Smooth muscle cell (in vitro differentiated cells): ENCODE data around the gene MIA3. TPM values are rescaled to one million over a fixed set of nuclear protein-coding genes. Genes with fewer than 3 reads are reported as not detected.

Experiments used
- DNase-seq: peaks from one replicate; lab custom pipeline; 2025; ENCODE audit not compliant: unreplicated experiment; lab: John Stamatoyannopoulos, UW
- H2AFZ ChIP-seq: fragments of 200-600 bp; sonication (generic); 2 replicates; pipeline ENCODE4 v1.6.0; 2016; ENCODE audit warnings: antibody characterized with exemption, low read depth, mild to moderate bottlenecking
- H3F3A ChIP-seq: fragments of 200-600 bp; sonication (generic); 2 replicates; pipeline ENCODE4 v1.6.0; 2017; ENCODE audit warnings: antibody characterized with exemption, low read depth
- H3K27ac ChIP-seq: fragments of 200-600 bp; sonication (generic); 2 replicates; pipeline ENCODE4 v1.5.1; 2016; ENCODE audit warnings: low read depth, mild to moderate bottlenecking
- H3K27me3 ChIP-seq: fragments of 200-600 bp; sonication (generic); 2 replicates; pipeline ENCODE4 v1.6.1; 2016; ENCODE audit warnings: low read depth, mild to moderate bottlenecking
- H3K36me3 ChIP-seq: fragments of 200-600 bp; sonication (generic); 2 replicates; pipeline ENCODE4 v1.5.1; 2016; ENCODE audit warnings: low read depth
- H3K4me1 ChIP-seq: fragments of 200-600 bp; sonication (generic); 2 replicates; pipeline ENCODE4 v1.5.1; 2016; ENCODE audit warnings: low read depth
- H3K4me2 ChIP-seq: fragments of 200-600 bp; sonication (generic); 2 replicates; pipeline ENCODE4 v1.6.0; 2016; ENCODE audit warnings: mild to moderate bottlenecking
- H3K4me3 ChIP-seq: fragments of 200-600 bp; sonication (generic); 2 replicates; pipeline ENCODE4 v1.5.1; 2016; ENCODE audit warnings: mild to moderate bottlenecking
- H3K79me2 ChIP-seq: fragments of 200-600 bp; sonication (generic); 2 replicates; pipeline ENCODE4 v1.6.0; 2016; ENCODE audit warnings: low read depth, mild to moderate bottlenecking
- H3K9ac ChIP-seq: fragments of 200-600 bp; sonication (generic); 2 replicates; pipeline ENCODE4 v1.6.0; 2016; ENCODE audit warnings: low read depth
- H3K9me3 ChIP-seq: fragments of 200-600 bp; sonication (generic); replicated peaks from 2 replicates; pipeline ENCODE4 v1.5.1; 2016; ENCODE audit warnings: low read depth
- H4K20me1 ChIP-seq: fragments of 200-600 bp; sonication (generic); 2 replicates; pipeline ENCODE4 v1.6.0; 2016; ENCODE audit warnings: low read depth
- WGBS: methylation state at CpG from one replicate; pipeline ENCODE4 v1.1.7; 2016; ENCODE audit warnings: low lambda C conversion rate; 5-methylcytosine and 5-hydroxymethylcytosine counted together
- polyA plus RNA-seq: library from polyadenylated mRNA; unstranded; fragments of >200 nt; fragmentation: Nextera tagmentation; extraction: Ambion mirVana; gene quantifications from 2 replicates; pipeline ENCODE4 v1.2.1, GENCODE V29; 2016
- total RNA-seq: library from RNA; depleted of rRNA; stranded (reverse); fragments of >200 nt; gene quantifications from 2 replicates; pipeline ENCODE4 v1.2.3, GENCODE V29; 2014
- TF ChIP-seq, protein P1 (sequence below): fragments of 200-600 bp; sonication (generic); IDR thresholded peaks from 2 replicates; pipeline ENCODE4 v1.5.1; 2017; ENCODE audit warnings: borderline replicate concordance, mild to moderate bottlenecking, antibody characterized with exemption; ENCODE audit not compliant: insufficient read depth, poor library complexity, severe bottlenecking

MIA3 gene
- total and polyA plus RNA-seq, 2 experiments from 2014 or later: 56.8 to 64.0 TPM

DNA sequence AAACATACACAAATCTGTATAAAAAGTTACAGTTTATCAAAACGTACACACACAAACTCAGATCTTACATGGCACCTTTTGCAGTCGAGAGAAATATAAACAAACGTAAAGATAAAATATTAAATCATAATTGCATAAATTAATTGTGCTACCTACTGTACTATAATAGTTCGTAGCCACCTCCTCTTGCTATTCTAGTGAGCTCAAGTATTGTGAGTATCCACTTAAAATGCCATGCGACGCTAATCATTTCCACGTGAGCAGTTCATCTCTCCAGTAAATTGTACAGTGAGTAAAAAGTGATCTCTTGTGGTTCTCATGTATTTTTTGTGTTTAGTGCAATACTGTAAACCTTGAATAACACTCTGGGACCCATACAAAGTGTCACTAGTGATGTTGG lies 6.3 kb downstream of the MIA3 start:
- TF ChIP-seq, protein P1, sequence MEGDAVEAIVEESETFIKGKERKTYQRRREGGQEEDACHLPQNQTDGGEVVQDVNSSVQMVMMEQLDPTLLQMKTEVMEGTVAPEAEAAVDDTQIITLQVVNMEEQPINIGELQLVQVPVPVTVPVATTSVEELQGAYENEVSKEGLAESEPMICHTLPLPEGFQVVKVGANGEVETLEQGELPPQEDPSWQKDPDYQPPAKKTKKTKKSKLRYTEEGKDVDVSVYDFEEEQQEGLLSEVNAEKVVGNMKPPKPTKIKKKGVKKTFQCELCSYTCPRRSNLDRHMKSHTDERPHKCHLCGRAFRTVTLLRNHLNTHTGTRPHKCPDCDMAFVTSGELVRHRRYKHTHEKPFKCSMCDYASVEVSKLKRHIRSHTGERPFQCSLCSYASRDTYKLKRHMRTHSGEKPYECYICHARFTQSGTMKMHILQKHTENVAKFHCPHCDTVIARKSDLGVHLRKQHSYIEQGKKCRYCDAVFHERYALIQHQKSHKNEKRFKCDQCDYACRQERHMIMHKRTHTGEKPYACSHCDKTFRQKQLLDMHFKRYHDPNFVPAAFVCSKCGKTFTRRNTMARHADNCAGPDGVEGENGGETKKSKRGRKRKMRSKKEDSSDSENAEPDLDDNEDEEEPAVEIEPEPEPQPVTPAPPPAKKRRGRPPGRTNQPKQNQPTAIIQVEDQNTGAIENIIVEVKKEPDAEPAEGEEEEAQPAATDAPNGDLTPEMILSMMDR: no peak
- 93% methylated on average over 7 of the region's 7 CpGs for WGBS
- Histone ChIP-seq H3K27ac (no peak overlapping the region), H3K27me3 (no peaks in the 10 kb centered on the region), H3K4me3 (no peak overlapping the region), H3K9me3 (no peaks in the 10 kb centered on the region), H3K4me1 (peaks cover 4% of the 10 kb centered on the region), H4K20me1 (peaks cover 14% of the 10 kb centered on the region), H3K9ac (no peak overlapping the region), H3K79me2 (peaks cover 18% of the 10 kb centered on the region), H3K4me2 (no peak overlapping the region), H3K36me3 (peaks cover 11% of the 10 kb centered on the region), H3F3A (no peaks in the 10 kb centered on the region), H2AFZ (no peak overlapping the region)
- no peak for DNase-seq

DNA sequence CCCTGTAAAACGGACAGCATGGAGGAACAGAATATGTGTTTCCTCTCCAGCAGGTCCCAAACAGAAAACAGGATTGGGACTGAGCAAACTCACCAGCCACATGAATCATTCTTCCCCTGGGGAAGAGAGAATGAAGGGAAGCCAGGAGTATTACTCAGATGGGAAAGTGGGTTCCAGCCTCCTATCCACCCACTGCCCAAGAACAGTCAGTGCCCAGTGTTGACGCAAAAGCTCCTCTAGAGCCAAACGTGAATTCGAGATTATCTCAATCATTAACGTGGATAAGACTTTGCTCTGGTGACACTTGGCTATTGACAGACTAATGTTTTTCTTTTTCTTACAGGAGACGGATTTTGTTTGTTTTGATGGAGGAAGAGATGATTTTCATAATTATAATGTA lies 9.3 kb downstream of the MIA3 start:
- H2AFZ ChIP-seq: no peak overlapping the region
- no peak overlapping the region for H3K4me3 ChIP-seq
- no peak overlapping the region for H3K4me2 ChIP-seq
- H3K4me1 ChIP-seq: no peaks in the 10 kb centered on the region
- TF ChIP-seq, protein P1: no peak
- H3K79me2 ChIP-seq: no peaks in the 10 kb centered on the region
- H3K27ac ChIP-seq: no peak overlapping the region
- no peaks in the 10 kb centered on the region for H3F3A ChIP-seq
- no peaks in the 10 kb centered on the region for H3K27me3 ChIP-seq
- peaks cover 11% of the 10 kb centered on the region for H3K36me3 ChIP-seq
- WGBS: 77% methylated on average over 6 of the region's 6 CpGs
- H3K9ac ChIP-seq: no peak overlapping the region
- H4K20me1 ChIP-seq: no peaks in the 10 kb centered on the region
- no peaks in the 10 kb centered on the region for H3K9me3 ChIP-seq
- no peak for DNase-seq

DNA sequence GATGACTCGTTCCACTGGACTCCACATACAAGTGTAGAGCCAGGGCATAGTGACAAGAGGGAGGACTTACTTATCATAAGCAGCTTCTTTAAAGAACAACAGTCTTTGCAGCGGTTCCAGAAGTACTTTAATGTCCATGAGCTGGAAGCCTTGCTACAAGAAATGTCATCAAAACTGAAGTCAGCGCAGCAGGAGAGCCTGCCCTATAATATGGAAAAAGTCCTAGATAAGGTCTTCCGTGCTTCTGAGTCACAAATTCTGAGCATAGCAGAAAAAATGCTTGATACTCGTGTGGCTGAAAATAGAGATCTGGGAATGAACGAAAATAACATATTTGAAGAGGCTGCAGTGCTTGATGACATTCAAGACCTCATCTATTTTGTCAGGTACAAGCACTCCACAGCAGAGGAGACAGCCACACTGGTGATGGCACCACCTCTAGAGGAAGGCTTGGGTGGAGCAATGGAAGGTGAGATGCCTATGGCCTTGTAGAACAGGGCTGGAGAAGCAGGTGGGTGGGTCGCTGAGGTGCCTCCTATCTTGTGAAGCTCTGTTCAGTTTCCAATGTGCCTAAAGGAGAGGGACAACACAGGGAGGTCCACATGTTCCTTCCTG lies 12.1 kb downstream of the MIA3 start:
- no peaks in the 10 kb centered on the region for H3K27me3 ChIP-seq
- no peak for DNase-seq
- WGBS: 49% methylated on average over 7 of the region's 7 CpGs
- H4K20me1 ChIP-seq: no peaks in the 10 kb centered on the region
- no peaks in the 10 kb centered on the region for H3K9me3 ChIP-seq
- no peaks in the 10 kb centered on the region for H3F3A ChIP-seq
- no peaks in the 10 kb centered on the region for H3K79me2 ChIP-seq
- no peak overlapping the region for H3K9ac ChIP-seq
- H3K27ac ChIP-seq: no peak overlapping the region
- H3K36me3 ChIP-seq: peaks cover 11% of the 10 kb centered on the region
- no peak overlapping the region for H3K4me3 ChIP-seq
- peak overlapping the region; percentile 45 for H3K4me2 ChIP-seq
- no peak overlapping the region for H2AFZ ChIP-seq
- no peaks in the 10 kb centered on the region for H3K4me1 ChIP-seq
- TF ChIP-seq, protein P1: no peak

DNA sequence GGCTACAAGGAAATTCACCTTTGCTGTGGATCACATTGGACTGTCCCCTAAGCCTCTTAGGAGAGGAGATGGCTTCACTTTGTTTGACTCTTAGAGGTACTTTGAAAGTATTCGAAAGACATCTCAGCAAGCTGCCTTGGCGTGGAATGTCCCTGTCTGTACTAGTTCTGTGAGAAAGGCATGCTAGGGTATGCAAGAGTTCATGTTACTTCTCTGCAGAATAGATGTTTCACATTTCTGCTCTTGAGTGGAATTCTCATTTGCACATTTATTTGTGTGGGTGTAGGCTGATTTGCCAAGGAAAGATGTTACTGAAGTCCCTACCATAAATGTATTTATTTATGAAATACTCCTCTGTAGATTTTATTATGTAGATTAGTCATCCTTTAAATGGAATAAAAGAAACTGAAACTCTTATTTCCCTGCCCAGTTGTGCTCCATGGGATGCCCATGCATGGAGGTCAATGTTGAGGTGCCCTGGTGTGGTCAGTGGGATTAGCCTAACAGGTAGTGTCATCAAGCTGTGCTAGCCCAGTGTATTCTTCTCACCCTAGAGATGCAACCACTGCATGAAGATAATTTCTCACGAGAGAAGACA lies 13.8 kb downstream of the MIA3 start:
- Histone ChIP-seq H3K9ac (no peak overlapping the region), H3K27ac (no peak overlapping the region), H2AFZ (no peak overlapping the region), H3K79me2 (no peaks in the 10 kb centered on the region), H3K36me3 (peaks cover 11% of the 10 kb centered on the region), H4K20me1 (no peaks in the 10 kb centered on the region), H3F3A (no peaks in the 10 kb centered on the region), H3K4me2 (no peak overlapping the region), H3K27me3 (no peaks in the 10 kb centered on the region), H3K4me1 (no peaks in the 10 kb centered on the region), H3K4me3 (no peak overlapping the region), H3K9me3 (no peaks in the 10 kb centered on the region)
- WGBS: 93% methylated on average over 3 of the region's 3 CpGs
- no peak for DNase-seq
- TF ChIP-seq, protein P1: no peak
